HUDEP-2 (cell line): ENCODE results near the gene AIRE.
"Not testable (repeated sequence)": the region's sequence is repeated elsewhere in the genome, so short reads cannot be mapped to it uniquely, and the experiment has no call there.

Source experiments
- DNase-seq, 76 experiments: peaks; one replicate each; lab custom pipeline; 2025; ENCODE audit not compliant: unreplicated experiment in 76 of 76; lab: John Stamatoyannopoulos, UW

Gene AIRE

GRCh38 chr21:44285138-44285992 lies at the start of gene AIRE:
Gene AIRE (plus strand): TSS chr21:44285876. CDS start chr21:44286007, 131 bp downstream.
- DNase-seq = no peak

- not testable (repeated sequence) for DNase-seq
Observed at GRCh38 chr21:44240353-44240752, 45.3 kb upstream of the AIRE start.

- not testable (repeated sequence) for DNase-seq
Observed at GRCh38 chr21:44240842-44241241, 44.8 kb upstream of the AIRE start, which contains the start of gene ICOSLG. Gene ICOSLG (minus strand): TSS chr21:44240943. CDS start chr21:44240817, 126 bp downstream.

- not testable (repeated sequence) for DNase-seq
Observed at GRCh38 chr21:44241281-44241680, 44.4 kb upstream of the AIRE start.

GRCh38 chr21:44243980-44244379 lies 41.7 kb upstream of the AIRE start:
- not testable (repeated sequence) for DNase-seq

- not testable (repeated sequence) for DNase-seq
Observed at GRCh38 chr21:44247904-44248303, 37.8 kb upstream of the AIRE start.

GRCh38 chr21:44249204-44250037 lies 36.3 kb upstream of the AIRE start:
- DNase-seq = not testable (repeated sequence)

GRCh38 chr21:44253832-44254710 lies 31.6 kb upstream of the AIRE start:
- DNase-seq = no peak

- DNase-seq = no peak
Observed at GRCh38 chr21:44255511-44255981, 30.1 kb upstream of the AIRE start.

GRCh38 chr21:44258056-44258725 lies 27.5 kb upstream of the AIRE start:
- DNase-seq = no peak

GRCh38 chr21:44259082-44259705 lies 26.5 kb upstream of the AIRE start:
- DNase-seq = no peak

- no peak for DNase-seq
Observed at GRCh38 chr21:44260066-44260465, 25.6 kb upstream of the AIRE start.

- DNase-seq = no peak
Observed at GRCh38 chr21:44260791-44261631, 24.7 kb upstream of the AIRE start.

GRCh38 chr21:44261675-44262295 lies 23.9 kb upstream of the AIRE start, which contains the start of gene DNMT3L:
Gene DNMT3L (minus strand): TSS chr21:44261897. CDS start chr21:44261259, 638 bp downstream.
- no peak for DNase-seq

- no peak for DNase-seq
Observed at GRCh38 chr21:44262338-44263056, 23.2 kb upstream of the AIRE start.

GRCh38 chr21:44263221-44263760 lies 22.4 kb upstream of the AIRE start:
- DNase-seq = no peak

GRCh38 chr21:44263768-44264167 lies 21.9 kb upstream of the AIRE start:
- no peak for DNase-seq
